Activated T-cell treated with anti-CD3 and anti-CD28 coated beads for 48 hours (primary cell): Measurements from ENCODE around the gene PRND.
"Not testable (repeated sequence)": the region's sequence is repeated elsewhere in the genome, so short reads cannot be mapped to it uniquely, and the experiment has no call there.

Experiments
- DNase-seq: peaks from one replicate; pipeline ENCODE4 v3.0.0-alpha.2; 2020; ENCODE audit warnings: low read depth

Gene PRND, protein sequence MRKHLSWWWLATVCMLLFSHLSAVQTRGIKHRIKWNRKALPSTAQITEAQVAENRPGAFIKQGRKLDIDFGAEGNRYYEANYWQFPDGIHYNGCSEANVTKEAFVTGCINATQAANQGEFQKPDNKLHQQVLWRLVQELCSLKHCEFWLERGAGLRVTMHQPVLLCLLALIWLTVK

DNA sequence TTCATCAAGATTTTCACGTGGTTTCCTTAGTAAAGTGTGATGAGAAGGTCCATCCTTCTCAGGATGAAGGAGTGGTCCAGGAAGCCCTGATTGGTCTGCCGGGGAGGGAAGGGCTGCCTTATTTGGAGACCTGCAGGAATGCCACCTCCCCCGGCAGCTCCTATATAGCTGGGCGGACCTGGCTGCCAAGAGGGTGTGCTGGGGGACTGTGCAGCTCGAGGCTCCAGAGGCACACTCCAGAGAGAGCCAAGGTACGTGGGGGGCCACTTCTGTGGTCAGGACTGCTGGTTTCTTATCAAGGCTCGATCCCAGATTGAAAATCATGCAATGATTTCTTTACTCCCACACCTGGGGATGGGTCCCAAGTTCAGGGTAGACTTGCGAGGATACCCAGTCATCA lies at the start of gene PRND:
Gene PRND (plus strand): TSS at position 191 of the 400 bp plus-strand sequence. CDS start 2,643 bp downstream, outside the sequence.
- no peak for DNase-seq

DNA sequence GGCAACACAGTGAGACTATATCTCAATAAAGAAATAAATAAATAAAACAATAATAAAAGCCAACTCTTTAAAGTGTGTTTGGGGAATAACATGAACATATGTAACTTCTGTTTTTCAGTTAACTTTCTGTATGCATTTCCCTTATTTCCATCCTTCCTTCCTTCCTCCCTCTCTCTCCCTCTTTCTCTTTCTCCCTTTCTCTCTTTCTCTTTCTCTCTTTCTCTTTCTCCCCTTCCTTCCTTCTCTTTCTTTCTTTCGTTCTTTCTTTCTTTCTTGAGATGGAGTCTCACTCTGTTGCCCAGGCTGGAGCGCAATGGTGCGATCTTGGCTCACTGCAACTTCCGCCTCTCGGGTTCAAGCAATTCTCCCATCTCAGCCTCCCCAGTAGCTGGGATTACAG lies 48.8 kb upstream of the PRND start:
- no peak for DNase-seq

DNA sequence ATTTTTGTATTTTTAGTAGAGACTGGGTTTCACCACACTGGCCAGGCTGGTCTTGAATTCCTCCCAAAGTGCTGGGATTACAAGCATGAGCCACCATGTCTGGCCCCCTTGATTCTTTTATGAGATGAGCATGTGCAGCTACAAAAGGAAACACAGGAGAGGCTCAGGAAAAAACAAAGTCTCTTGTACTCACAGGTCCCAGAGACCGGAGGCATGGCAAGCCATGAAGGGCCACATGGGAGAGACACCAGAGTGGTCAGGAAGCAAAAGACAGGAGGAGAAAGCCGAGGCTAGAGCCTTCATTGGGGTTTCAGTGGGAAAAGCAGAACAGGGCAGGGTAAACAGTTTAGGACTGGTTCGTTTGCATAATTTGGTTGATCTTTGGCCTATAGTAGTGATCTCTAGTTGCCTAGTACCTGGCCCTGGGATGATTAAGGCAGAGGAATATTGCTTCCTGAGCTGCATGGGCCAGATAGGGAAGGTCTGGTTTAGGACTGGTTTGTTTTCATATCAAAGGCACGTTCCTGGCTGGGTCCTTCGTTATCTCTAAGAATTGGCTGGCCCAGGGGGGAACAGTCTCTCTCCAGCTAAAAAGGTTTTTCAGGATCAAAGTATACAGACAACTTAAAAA lies 48.2 kb upstream of the PRND start:
- DNase-seq = no peak

- no peak for DNase-seq
Observed at GRCh38 chr20:4674672-4675071, 47.0 kb upstream of the PRND start.

- no peak for DNase-seq
Observed at GRCh38 chr20:4677846-4678245, 43.9 kb upstream of the PRND start.

GRCh38 chr20:4681401-4681800 lies 40.3 kb upstream of the PRND start:
- DNase-seq = no peak

GRCh38 chr20:4681991-4682401 lies 39.7 kb upstream of the PRND start:
- DNase-seq = no peak

DNA sequence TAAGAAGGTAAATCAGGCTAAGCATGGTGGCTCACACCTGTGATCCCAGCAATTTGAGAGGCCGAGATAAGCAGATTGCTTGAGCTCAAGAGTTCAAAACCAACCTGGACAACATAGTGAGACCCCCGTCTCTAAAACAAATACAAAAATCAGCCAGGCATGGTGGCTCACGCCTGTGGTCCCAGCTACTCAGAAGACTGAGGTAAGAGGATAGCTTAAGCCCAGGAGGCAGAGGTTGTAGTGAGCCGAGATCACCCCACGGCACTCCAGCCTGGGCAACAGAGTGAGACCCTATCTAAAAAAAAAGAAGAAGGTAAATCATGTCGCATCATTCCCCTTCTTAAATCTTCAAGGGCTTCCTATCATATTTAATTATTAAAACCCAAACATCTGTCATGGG lies 39.0 kb upstream of the PRND start:
- no peak for DNase-seq

DNA sequence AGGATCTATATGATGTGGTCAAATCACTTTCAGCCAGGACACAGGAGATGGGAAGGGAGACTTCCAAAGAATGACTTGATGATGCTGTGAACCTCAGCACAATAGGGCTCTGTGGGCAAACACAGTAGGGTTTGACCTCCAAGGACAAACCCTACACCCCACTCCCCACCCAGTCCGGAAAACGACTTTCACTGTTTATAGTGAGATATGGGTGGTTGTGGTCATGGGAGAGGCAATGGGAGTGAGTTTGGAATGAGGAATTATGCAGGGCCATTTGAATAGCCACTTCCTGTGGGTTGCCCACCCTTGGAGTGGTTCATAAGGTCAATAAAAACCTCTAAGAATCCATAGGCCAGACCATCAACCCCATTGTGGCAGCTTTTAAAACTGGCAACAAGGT lies 38.4 kb upstream of the PRND start:
- no peak for DNase-seq

DNA sequence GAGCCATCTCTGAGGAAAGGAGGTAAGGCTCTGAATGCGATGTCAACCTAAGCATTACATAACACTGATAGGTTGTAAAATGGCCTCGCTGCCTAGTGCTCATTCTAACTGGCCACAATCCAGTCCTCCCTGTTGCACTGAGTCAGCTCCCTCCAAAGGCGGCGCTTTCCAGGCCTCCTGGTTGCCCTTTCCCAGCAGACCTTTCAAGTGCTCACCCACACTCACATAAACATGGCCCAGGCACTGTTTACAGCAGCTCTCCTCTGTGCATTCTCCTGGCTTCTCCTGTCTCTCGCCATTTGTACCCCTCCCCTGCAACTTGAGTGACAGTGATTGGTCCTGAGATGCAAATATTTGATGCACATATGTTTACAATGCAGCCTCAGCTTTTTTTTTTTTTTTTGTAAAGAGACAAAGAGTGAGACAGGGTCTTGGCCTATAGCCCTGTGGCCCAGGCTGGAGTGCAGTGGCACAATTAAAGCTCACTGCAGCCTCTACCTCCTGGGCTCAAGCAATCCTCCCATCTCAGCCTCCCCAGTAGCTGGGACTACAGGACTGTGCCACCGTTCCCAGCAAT lies 36.8 kb upstream of the PRND start:
- no peak for DNase-seq

DNA sequence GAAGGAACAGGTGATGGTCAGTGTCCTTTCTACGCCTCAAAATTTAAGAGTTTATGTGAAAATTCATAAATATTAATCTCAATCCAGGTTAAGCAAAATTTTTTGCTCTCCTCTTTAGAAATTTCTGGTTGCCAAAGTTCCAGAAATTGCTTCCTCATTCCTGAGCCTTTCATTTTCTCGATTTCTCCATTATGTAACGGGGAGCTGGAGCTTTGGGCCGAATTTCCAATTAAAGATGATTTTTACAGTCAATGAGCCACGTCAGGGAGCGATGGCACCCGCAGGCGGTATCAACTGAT lies 35.8 kb upstream of the PRND start:
- DNase-seq = no peak

DNA sequence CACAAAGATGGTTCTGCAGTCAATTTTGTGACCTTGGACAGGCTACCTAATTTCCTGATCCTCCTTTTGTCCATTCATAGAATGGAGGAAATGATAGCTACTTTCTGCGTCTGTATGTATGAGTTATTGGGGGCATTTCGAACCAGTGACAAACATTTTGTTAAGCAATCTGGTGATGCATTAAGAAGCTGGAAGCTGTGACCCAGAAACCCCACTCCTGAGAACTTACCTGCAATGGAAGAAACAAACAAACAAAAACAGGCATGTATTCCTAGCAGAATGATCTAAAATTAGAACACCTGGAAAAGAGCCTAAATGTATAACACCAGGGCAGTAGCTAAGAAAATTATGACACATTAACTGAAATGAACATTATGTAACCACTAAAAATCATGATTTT lies 33.4 kb upstream of the PRND start:
- DNase-seq = no peak

DNA sequence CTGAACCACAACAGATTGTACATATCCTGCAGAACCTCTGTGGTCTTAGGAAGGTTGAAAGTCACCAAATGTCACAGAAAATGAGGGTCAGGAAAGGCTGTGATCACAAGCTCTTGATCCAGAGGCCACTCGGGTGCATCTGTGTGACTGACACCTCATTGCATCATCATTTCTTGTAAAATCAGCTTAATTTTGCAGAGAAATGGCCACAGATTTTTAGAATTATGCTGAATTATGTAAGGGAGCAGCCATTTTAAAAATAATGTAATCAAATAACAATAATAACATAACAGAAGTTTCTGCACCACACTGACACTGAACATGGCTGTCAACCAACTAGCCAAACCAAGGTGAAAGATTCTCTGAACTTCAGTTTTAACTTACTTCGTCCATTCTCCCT lies 32.5 kb upstream of the PRND start:
- DNase-seq = no peak

- DNase-seq = no peak
Observed at GRCh38 chr20:4691753-4692152, 30.0 kb upstream of the PRND start.

DNA sequence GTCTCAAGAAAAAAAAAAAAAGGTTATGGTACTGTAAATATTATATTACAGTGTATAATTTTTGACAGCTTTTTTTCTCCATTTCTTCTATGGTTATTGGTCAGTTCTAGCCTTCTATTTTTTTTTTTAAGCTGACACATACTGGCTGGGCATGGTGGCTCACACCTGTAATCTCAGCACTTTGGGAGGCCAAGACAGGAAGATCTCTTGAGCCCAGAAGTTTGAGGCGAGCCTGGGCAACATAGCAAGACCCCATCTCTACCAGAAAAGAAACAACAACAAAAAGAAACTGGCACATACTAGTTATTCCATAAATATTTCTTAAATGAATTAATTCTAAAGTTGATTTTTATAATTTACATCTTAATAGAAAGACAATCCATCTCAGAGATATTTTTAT lies 27.6 kb upstream of the PRND start:
- no peak for DNase-seq

DNA sequence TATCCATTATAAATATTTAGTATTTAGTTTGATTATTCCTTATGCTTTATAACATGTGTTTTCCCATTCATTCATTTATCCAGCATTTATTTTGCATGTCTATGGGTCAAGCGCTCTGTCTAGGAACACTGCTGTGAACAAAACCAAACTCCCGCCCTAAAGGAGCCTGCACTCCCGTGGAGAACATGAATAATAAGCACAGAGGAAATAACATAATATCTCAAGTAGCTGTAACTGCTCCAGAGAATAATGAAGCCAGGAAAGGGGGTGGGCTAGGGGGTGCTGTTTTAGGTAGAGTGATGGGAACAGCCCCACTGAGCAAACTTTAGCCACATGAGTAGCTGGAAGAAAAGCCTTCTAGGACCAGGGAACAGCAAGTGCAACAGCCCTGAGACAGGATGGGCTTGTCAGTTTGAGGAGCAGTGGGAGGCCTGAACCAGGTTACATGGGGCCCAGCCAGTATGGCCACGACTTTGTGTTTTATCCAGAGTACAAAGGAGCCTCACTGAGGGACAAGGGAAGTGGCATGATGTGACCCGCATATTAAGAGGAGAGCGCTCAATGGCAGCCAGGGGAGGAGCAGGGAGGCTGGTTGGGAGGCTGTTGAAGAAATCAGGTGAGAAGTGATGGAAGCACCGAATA lies 24.4 kb upstream of the PRND start:
- no peak for DNase-seq

DNA sequence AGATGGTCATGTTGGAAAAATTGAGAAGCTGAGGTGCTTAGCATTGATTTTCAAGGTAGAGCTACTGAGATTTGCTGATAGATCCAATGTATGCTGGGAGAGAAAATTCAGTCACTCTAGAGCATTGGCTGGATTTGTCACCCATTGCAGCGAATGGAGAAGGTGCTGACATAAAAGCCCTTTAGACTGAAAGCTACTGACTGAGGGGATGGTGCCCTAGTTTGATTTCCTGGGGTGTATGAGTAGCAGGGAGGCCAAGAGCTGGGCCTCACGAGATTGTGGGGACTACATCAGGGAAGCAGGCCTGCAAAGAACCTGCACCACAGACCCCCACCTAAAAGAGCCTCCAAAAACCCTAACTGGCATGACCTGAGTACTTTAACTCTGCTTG lies 23.9 kb upstream of the PRND start:
- no peak for DNase-seq

GRCh38 chr20:4699216-4699615 lies 22.5 kb upstream of the PRND start:
- no peak for DNase-seq

DNA sequence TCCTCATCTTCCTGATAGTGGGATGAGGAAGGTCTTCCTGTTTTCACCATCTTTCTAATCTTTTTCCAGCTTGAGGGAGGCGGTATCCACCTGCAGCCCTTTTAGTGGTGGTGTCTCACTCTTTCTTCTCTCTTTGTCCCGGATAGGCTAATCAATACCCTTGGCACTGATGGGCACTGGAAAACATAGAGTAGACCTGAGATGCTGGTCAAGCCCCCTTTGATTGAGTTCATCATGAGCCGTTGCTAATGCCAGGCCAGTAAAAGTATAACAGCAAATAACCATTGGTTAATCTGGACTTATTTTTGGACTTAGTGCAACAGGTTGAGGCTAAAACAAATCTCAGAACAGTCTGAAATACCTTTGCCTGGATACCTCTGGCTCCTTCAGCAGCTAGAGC lies 21.8 kb upstream of the PRND start:
- no peak for DNase-seq

DNA sequence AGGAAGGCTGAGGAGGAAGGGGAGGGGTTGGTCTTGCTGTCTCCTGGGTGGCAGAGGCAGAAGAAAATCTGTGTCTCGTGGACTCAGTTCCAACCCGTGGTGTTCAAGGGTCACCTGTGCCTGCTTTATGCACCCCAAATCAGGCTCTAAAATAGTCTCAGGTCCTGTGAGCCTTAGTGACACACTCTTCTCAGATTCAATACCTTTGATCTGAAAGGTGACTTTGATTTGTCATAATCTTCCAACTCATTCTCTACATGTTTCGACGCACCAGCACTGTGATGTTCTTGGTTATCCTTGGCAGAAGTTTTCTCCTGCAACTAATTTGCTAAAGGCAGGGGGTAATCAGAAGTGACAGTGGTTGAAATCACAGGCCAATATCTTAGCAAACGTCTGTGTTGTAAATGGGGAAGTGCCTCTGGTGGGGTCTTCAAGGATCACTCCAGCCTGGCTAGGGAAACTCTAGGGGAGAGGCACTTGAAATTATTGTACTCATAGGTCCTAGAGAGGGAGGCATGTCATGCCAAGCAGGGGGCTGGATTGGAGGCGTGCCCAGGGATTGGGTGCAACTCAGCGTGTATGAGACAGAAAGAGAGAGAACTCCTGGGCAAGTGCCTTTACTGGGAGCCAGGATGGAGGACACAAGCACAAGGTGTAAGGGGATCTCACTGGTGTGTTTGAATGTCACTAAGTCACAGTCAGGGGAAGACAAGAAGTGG lies 19.0 kb upstream of the PRND start:
- DNase-seq = no peak

- no peak for DNase-seq
Observed at GRCh38 chr20:4703281-4703676, 18.4 kb upstream of the PRND start.

DNA sequence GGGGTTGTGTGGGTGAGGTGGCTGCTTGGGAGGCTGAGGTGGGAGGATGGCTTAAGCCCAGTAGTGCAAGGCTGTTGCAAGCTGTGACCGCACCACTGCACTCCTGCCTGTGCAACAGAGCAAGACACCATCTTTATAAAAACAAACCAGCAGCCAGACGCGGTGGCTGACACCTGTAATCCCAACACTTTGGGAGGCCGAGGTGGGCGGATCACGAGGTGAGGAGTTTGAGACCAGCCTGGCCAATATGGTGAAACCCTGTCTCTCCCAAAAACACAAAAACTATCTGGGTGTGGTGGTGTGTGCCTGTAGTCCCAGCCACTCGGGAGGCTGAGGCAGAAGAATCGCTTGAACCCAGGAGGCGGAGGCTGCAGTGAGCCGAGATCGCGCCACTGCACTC lies 14.8 kb upstream of the PRND start:
- not testable (repeated sequence) for DNase-seq

DNA sequence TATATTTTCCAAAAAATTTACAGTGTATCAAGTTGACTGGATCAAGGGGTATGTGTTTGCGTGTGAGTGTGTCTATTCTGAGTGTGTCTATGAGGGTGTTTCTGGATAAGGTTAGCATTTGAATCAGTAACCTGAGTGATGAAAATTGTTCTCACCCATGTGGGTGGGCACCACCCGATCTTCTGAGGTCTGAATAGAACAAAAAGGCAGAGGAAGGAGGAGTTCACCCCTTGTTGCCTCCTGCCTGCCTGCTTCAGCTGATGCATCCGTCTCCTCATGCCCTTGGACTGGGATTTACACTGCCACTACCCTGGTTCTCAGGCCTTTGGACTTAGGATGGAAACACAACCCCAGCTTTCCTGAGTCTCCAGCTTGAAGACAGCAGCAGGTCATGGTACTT lies 13.7 kb upstream of the PRND start:
- no peak for DNase-seq
